ENCODE data around the gene KCNC1. TPM values are rescaled to one million over a fixed set of nuclear protein-coding genes. Genes with fewer than 3 reads are reported as not detected.

KCNC1 gene
- total and polyA plus RNA-seq, 2 of the 13 experiments (the other 11 are each of a cell fraction or from before 2014, with no cell fraction given), result 0.01 to 0.04 TPM

- Histone ChIP-seq H3K79me2 (ENCODE audit: insufficient read depth, low read length) (no peaks in the 10 kb centered on the region), H3K27me3 (ENCODE audit: control insufficient read depth in 1 of 2, insufficient read depth in 2 of 2, low read length in 2 of 2) (peaks cover 0 to 2% of the 10 kb centered on the region in 2 experiments; a peak in 1 of 5 replicates), H3K4me2 (ENCODE audit: low read depth, low read length) (peak overlapping the region; percentile 50), H3K4me3 (replicated peaks in 1 of 3; ENCODE audit: insufficient read depth in 1 of 3, low read depth in 2 of 3, low read length in 3 of 3) (no peak overlapping the region), H3K9ac (ENCODE audit: insufficient read depth, low read depth, low read length) (no peak overlapping the region), H3K4me1 (ENCODE audit: insufficient read depth, low read length) (peaks cover 44% of the 10 kb centered on the region), H3K9me3 (ENCODE audit: low read length) (no peaks in the 10 kb centered on the region), H3K36me3 (replicated peaks in 1 of 2; ENCODE audit: control insufficient read depth in 1 of 2, insufficient read depth in 2 of 2, low read length in 2 of 2) (no peaks in the 10 kb centered on the region), H2AFZ (ENCODE audit: low read length) (no peak overlapping the region), H4K20me1 (ENCODE audit: insufficient read depth, low read length) (no peaks in the 10 kb centered on the region), H3K27ac (ENCODE audit: extremely low read length, insufficient read depth, low read length) (no peak overlapping the region)
- ATAC-seq, result peak; percentile 67
- in situ Hi-C loops (cut with HindIII; ENCODE audit: extremely low pct_ligation_motif_present, low pct_unique_long_range_greater_than_20kb), result no loop called here
- WGBS (ENCODE audit: low lambda C conversion rate), result 53% methylated on average over 9 of the region's 12 CpGs
- ChIA-PET POLR2A (no interaction called here), CTCF (ENCODE audit: low intra/inter-chr PET ratio, low total read pairs) (no interaction called here)
- peak; percentile 53 for FAIRE-seq
- DNase-seq (ENCODE audit: low spot score), result peak; percentile 70
- intact Hi-C loops (cut with micrococcal nuclease; ENCODE audit: unreplicated experiment), result loop anchor here (5.0 kb wide), 1 partner anchor 43 kb away; no protein-coding TSS in a partner anchor
- no TSS peak for BruUV-seq (replicated peaks)
- TF ChIP-seq ZNF891 (CRISPR knock-in tag; IDR thresholded peaks at IDR 0.05) (no peak), ZNF441 (CRISPR knock-in tag; IDR thresholded peaks at IDR 0.05; ENCODE audit: borderline replicate concordance) (no peak), ZSCAN5A (CRISPR knock-in tag; IDR thresholded peaks at IDR 0.05; ENCODE audit: borderline replicate concordance) (no peak), CCAR2 (optimal IDR thresholded peaks at IDR 0.05; ENCODE audit: low read depth, low read length) (no peak), POGZ (CRISPR knock-in tag; IDR thresholded peaks at IDR 0.05) (no peak), MNT (IDR thresholded peaks at IDR 0.05) (no peak), ZNF33B (CRISPR knock-in tag; IDR thresholded peaks at IDR 0.05) (no peak), ZMYM2 (CRISPR knock-in tag; IDR thresholded peaks at IDR 0.05) (no peak), SOX6 (IDR thresholded peaks at IDR 0.05) (no peak), SOX6 (CRISPR knock-in tag; IDR thresholded peaks at IDR 0.05) (peak; percentile 54), SALL1 (CRISPR knock-in tag; IDR thresholded peaks at IDR 0.05) (peak; percentile 22; the same call in 1 of the 2 replicates), SOX5 (CRISPR knock-in tag; IDR thresholded peaks at IDR 0.05; ENCODE audit: borderline replicate concordance) (peak; percentile 42; the same call in 1 of the 2 replicates), PRPF4 (IDR thresholded peaks at IDR 0.05; ENCODE audit: low read depth, low read length, poor library complexity, severe bottlenecking) (no peak), ZFP91 (CRISPR knock-in tag; IDR thresholded peaks at IDR 0.05; ENCODE audit: borderline replicate concordance) (no peak), MBNL3 (CRISPR knock-in tag; conservative IDR thresholded peaks at IDR 0.05) (no peak), ZNF879 (CRISPR knock-in tag; IDR thresholded peaks at IDR 0.05) (no peak), ZC3H4 (CRISPR knock-in tag; IDR thresholded peaks at IDR 0.05; ENCODE audit: borderline replicate concordance) (no peak)
Measured at GRCh38 chr11:17774232-17775034, 39.9 kb downstream of the KCNC1 start.

Data from HepG2 (cell line).